Bronchial epithelial cell (primary cell): ENCODE measurements around the gene BBOX1. TPM values are rescaled to one million over a fixed set of nuclear protein-coding genes. Genes with fewer than 3 reads are reported as not detected.
"Not testable (repeated sequence)": the region's sequence is repeated elsewhere in the genome, so short reads cannot be mapped to it uniquely, and the experiment has no call there.

Experiments
- DNase-seq: peaks from one replicate; pipeline ENCODE4 v3.0.0-alpha.2; 2010; ENCODE audit warnings: low read depth
- FAIRE-seq: peaks from 2 replicates; lab custom pipeline; 2011; peaks lifted over from hg19 to GRCh38; lab: Jason Lieb, UNC
- H3K27me3 ChIP-seq: 2 replicates; pipeline ENCODE4 v1.5.1; 2011; ENCODE audit warnings: low read length; ENCODE audit not compliant: control insufficient read depth, insufficient read depth
- H3K36me3 ChIP-seq: 2 replicates; pipeline ENCODE4 v1.5.1; 2011; ENCODE audit warnings: low read length; ENCODE audit not compliant: control insufficient read depth, insufficient read depth
- H3K4me3 ChIP-seq: 2 replicates; pipeline ENCODE4 v1.5.1; 2011; ENCODE audit warnings: mild to moderate bottlenecking, low read depth, low read length, control low read depth
- CTCF ChIP-seq: IDR thresholded peaks from 2 replicates; pipeline ENCODE4 v1.5.1; 2011; ENCODE audit warnings: mild to moderate bottlenecking, moderate library complexity, low read length, control low read depth, inconsistent platforms; ENCODE audit not compliant: insufficient read depth, severe bottlenecking
- total RNA-seq: library from RNA; depleted of rRNA; stranded (reverse); fragments of >200 nt; gene quantifications from 2 replicates; pipeline ENCODE4 v1.2.1, GENCODE V29; 2014

The BBOX1 gene
- total RNA-seq, 1 donor from 2014 or later = 1.3 TPM

- Histone ChIP-seq H3K27me3 (no peaks in the 10 kb centered on the region), H3K4me3 (no peak overlapping the region), H3K36me3 (no peaks in the 10 kb centered on the region)
- TF ChIP-seq CTCF = no peak
- DNase-seq (no peak), FAIRE-seq (no peak)
These were observed 43.2 kb upstream of the BBOX1 start for GRCh38 chr11:26997378-26997777.

GRCh38 chr11:27001136-27001730, 39.4 kb upstream of the BBOX1 start:
- not testable (repeated sequence) for H3K4me3 ChIP-seq, H3K36me3 ChIP-seq, FAIRE-seq, DNase-seq, H3K27me3 ChIP-seq

GRCh38 chr11:27002431-27002830, 38.2 kb upstream of the BBOX1 start:
- FAIRE-seq = no peak
- Histone ChIP-seq H3K4me3 (no peak overlapping the region), H3K27me3 (no peaks in the 10 kb centered on the region), H3K36me3 (no peaks in the 10 kb centered on the region)
- DNase-seq = no peak
- no peak for TF ChIP-seq CTCF

- no peaks in the 10 kb centered on the region for H3K27me3 ChIP-seq
- H3K36me3 ChIP-seq = no peaks in the 10 kb centered on the region
- DNase-seq (no peak), FAIRE-seq (no peak)
- TF ChIP-seq CTCF = no peak
- no peak overlapping the region for H3K4me3 ChIP-seq
These were observed 37.8 kb upstream of the BBOX1 start for GRCh38 chr11:27002838-27003237.

- no peak for TF ChIP-seq CTCF
- Histone ChIP-seq H3K4me3 (no peak overlapping the region), H3K36me3 (no peaks in the 10 kb centered on the region), H3K27me3 (no peaks in the 10 kb centered on the region)
- DNase-seq = peak; percentile 71
- FAIRE-seq = no peak
These were observed 36.5 kb upstream of the BBOX1 start for GRCh38 chr11:27004103-27004502.

- H3K36me3 ChIP-seq = no peaks in the 10 kb centered on the region
- H3K27me3 ChIP-seq = no peaks in the 10 kb centered on the region
- TF ChIP-seq CTCF = no peak
- FAIRE-seq (no peak), DNase-seq (peak; percentile 62)
- H3K4me3 ChIP-seq = no peak overlapping the region
These were observed 31.6 kb upstream of the BBOX1 start for GRCh38 chr11:27008811-27009535.
